HepG2 (cell line): ENCODE results near the gene FAM229B. TPM values are rescaled to one million over a fixed set of nuclear protein-coding genes. Genes with fewer than 3 reads are reported as not detected.

Experiments
- ARID3A ChIP-seq: IDR thresholded peaks from 2 replicates; pipeline ENCODE4 v1.6.1; 2012; ENCODE audit warnings: low read depth, low read length, improper control_type of control experiment
- ARID4A ChIP-seq: sonication (generic); formaldehyde crosslinking; IDR thresholded peaks from 2 replicates; pipeline ENCODE4 v1.5.0; 2020; ENCODE audit warnings: mild to moderate bottlenecking, missing genetic modification reagents, borderline replicate concordance
- CHD4 ChIP-seq: fragments of 200-600 bp; sonication (generic); IDR thresholded peaks from 2 replicates; pipeline ENCODE4 v1.7.0; 2017; ENCODE audit warnings: mild to moderate bottlenecking, low read length, borderline replicate concordance
- FOXC1 ChIP-seq: sonication (generic); formaldehyde crosslinking; IDR thresholded peaks from 2 replicates; pipeline ENCODE4 v1.8.0; 2022; ENCODE audit warnings: mild to moderate bottlenecking, missing genetic modification reagents, borderline replicate concordance
- HMGXB4 ChIP-seq, 2 experiments: sonication (generic) in 1 of 2; formaldehyde crosslinking in 1 of 2; IDR thresholded peaks; 2 replicates each; pipeline versions ENCODE4 v1.4.0 to v1.6.1; 2018 to 2020; ENCODE audit warnings: missing genetic modification reagents in 2 of 2, borderline replicate concordance in 1 of 2, low read depth in 1 of 2, mild to moderate bottlenecking in 1 of 2, missing biosample characterization in 1 of 2
- JUN ChIP-seq: sonication (generic); formaldehyde crosslinking; IDR thresholded peaks from 2 replicates; pipeline ENCODE4 v1.4.0; 2020; ENCODE audit warnings: mild to moderate bottlenecking, missing genetic modification reagents
- MIER2 ChIP-seq: IDR thresholded peaks from 2 replicates; pipeline ENCODE4 v1.6.1; 2016; ENCODE audit warnings: missing biosample characterization, missing genetic modification reagents
- MIXL1 ChIP-seq: IDR thresholded peaks from 2 replicates; pipeline ENCODE4 v1.6.1; 2016
- PATZ1 ChIP-seq: sonication (generic); formaldehyde crosslinking; IDR thresholded peaks from 2 replicates; pipeline ENCODE4 v1.4.0; 2020; ENCODE audit warnings: missing genetic modification reagents
- ZNF766 ChIP-seq: sonication (generic); formaldehyde crosslinking; IDR thresholded peaks from 2 replicates; pipeline ENCODE4 v1.5.0; 2020; ENCODE audit warnings: missing genetic modification reagents, borderline replicate concordance
- polyA plus RNA-seq, 8 experiments: library from polyadenylated mRNA; depleted of rRNA in 3 of 8; stranded (reverse) in 7 of 8; unstranded in 1 of 8; fragments of >200 nt; fragmentation: Illumina TruSeq in 4 of 8; extraction: Trizol in 4 of 8; gene quantifications; 2 replicates each; pipeline versions ENCODE4 v1.2.1 to v1.2.3, GENCODE V29; 2011 to 2016; ENCODE audit warnings: low read depth in 4 of 8, missing spikeins in 1 of 8, mixed read lengths in 1 of 8; ENCODE audit not compliant: insufficient read depth in 1 of 8
- total RNA-seq, 5 experiments: library from RNA; depleted of rRNA; stranded (reverse); fragments of >200 nt; fragmentation: Illumina TruSeq; extraction: Trizol; gene quantifications; 2 replicates each; pipeline ENCODE4 v1.2.3, GENCODE V29; 2016; ENCODE audit warnings: low read depth in 1 of 5
- TF ChIP-seq, protein P1 (sequence below): sonication (generic); formaldehyde crosslinking; conservative IDR thresholded peaks from 2 replicates; pipeline ENCODE4 v1.4.0; 2020; ENCODE audit warnings: mild to moderate bottlenecking, missing genetic modification reagents, moderate library complexity

The FAM229B gene
- total and polyA plus RNA-seq, 2 of the 13 experiments (the other 11 are each of a cell fraction or from before 2014, with no cell fraction given) = 11.3 to 19.5 TPM

DNA sequence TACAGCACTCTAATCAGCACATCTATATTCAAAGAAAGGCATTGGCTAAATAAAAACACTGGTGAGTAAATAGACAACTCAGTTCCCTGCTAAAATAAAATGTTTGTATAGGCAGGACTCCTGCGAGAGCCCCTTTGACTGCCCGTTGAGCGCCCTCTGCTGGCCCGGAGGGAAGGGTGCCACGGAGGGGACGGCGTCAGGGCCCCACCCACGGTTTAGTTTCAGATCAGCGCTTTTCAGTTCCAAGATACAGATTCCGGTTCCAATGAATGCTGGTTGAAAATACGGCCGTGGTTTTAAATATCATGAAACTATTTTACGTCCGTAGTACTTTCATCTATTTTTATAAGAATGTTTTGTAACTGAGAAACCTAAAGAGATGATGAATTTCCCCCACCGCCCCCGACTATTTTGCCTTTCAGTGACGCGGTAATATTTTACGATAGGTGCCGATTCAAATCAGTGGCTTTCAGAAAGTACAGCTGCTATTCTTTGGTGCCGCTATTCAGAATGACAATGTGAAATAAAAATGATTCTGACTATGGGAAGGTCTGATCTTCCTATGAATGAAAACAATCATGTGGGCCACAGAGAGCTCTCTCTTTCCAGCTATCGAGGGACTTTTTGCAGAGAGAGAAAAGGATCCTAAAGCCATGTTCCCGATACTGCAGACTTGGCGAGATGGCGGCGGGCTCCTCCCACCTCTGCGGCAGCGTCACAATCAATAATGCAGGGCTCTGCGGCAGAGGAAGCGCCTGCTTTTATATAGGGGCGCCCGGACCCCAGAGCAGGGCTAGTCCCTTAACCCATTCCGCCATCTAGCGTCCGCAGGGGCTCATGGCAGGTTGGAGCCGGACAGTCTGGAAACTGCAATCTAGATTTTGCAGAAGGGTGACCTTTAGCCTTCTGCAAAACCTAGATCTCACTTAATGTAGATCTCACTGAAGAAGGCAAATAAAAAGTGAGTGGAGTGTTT lies 44.1 kb upstream of the FAM229B start (continued):
- TF ChIP-seq HMGXB4 (CRISPR knock-in tag; IDR thresholded peaks at IDR 0.05; ENCODE audit: borderline replicate concordance in 1 of 2, low read depth in 1 of 2) (peak; percentile 81 to 86), ZNF766 (no peak), ARID3A (peak; percentile 89), MIER2 (CRISPR knock-in tag) (0 out of 2 replicates have a peak, but pooled peaks have one; percentile 34), MIXL1 (CRISPR knock-in tag) (0 out of 2 replicates have a peak, but pooled peaks have one; percentile 53), JUN (CRISPR knock-in tag) (no peak), PATZ1 (CRISPR knock-in tag) (peak; percentile 88), FOXC1 (peak; percentile 80; the same call in 1 of the 2 replicates), ARID4A (CRISPR knock-in tag) (peak; percentile 60; the same call in 1 of the 2 replicates), CHD4 (0 out of 2 replicates have a peak, but pooled peaks have one; percentile 61)
- TF ChIP-seq, protein P1, sequence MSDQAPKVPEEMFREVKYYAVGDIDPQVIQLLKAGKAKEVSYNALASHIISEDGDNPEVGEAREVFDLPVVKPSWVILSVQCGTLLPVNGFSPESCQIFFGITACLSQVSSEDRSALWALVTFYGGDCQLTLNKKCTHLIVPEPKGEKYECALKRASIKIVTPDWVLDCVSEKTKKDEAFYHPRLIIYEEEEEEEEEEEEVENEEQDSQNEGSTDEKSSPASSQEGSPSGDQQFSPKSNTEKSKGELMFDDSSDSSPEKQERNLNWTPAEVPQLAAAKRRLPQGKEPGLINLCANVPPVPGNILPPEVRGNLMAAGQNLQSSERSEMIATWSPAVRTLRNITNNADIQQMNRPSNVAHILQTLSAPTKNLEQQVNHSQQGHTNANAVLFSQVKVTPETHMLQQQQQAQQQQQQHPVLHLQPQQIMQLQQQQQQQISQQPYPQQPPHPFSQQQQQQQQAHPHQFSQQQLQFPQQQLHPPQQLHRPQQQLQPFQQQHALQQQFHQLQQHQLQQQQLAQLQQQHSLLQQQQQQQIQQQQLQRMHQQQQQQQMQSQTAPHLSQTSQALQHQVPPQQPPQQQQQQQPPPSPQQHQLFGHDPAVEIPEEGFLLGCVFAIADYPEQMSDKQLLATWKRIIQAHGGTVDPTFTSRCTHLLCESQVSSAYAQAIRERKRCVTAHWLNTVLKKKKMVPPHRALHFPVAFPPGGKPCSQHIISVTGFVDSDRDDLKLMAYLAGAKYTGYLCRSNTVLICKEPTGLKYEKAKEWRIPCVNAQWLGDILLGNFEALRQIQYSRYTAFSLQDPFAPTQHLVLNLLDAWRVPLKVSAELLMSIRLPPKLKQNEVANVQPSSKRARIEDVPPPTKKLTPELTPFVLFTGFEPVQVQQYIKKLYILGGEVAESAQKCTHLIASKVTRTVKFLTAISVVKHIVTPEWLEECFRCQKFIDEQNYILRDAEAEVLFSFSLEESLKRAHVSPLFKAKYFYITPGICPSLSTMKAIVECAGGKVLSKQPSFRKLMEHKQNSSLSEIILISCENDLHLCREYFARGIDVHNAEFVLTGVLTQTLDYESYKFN (CRISPR knock-in tag) = no peak; the same call in 1 of the 2 replicates
